Astrocyte (in vitro differentiated cells and primary cell): Measurements from ENCODE around the gene HOGA1. TPM values are rescaled to one million over a fixed set of nuclear protein-coding genes. Genes with fewer than 3 reads are reported as not detected.

Source experiments
- DNase-seq: peaks from one replicate; pipeline ENCODE4 v3.0.0-alpha.2; 2010; ENCODE audit warnings: low read depth
- FAIRE-seq: peaks from 2 replicates; lab custom pipeline; 2011; peaks lifted over from hg19 to GRCh38; lab: Jason Lieb, UNC
- H2AFZ ChIP-seq: 2 replicates; pipeline ENCODE4 v1.6.0; 2012; ENCODE audit warnings: low read depth, low read length, inconsistent platforms
- H3K27ac ChIP-seq: 2 replicates; pipeline ENCODE4 v1.5.1; 2011; ENCODE audit warnings: low read depth, low read length, inconsistent platforms
- H3K27me3 ChIP-seq: 2 replicates; pipeline ENCODE4 v1.6.0; 2011; ENCODE audit warnings: low read length, inconsistent platforms; ENCODE audit not compliant: insufficient read depth
- H3K36me3 ChIP-seq: 2 replicates; pipeline ENCODE4 v1.5.1; 2011; ENCODE audit warnings: low read length, inconsistent platforms; ENCODE audit not compliant: insufficient read depth
- H3K4me1 ChIP-seq: 2 replicates; pipeline ENCODE4 v1.5.1; 2011; ENCODE audit warnings: low read length, inconsistent platforms; ENCODE audit not compliant: insufficient read depth
- H3K4me2 ChIP-seq: 2 replicates; pipeline ENCODE4 v1.6.0; 2012; ENCODE audit warnings: low read length, inconsistent platforms
- H3K4me3 ChIP-seq: 2 replicates; pipeline ENCODE4 v1.5.1; 2011; ENCODE audit warnings: low read depth, mild to moderate bottlenecking, low read length, inconsistent platforms; ENCODE audit not compliant: insufficient read depth
- H3K79me2 ChIP-seq: 2 replicates; pipeline ENCODE4 v1.6.0; 2012; ENCODE audit warnings: mild to moderate bottlenecking, low read length, inconsistent platforms; ENCODE audit not compliant: insufficient read depth
- H3K9ac ChIP-seq: 2 replicates; pipeline ENCODE4 v1.6.0; 2012; ENCODE audit warnings: mild to moderate bottlenecking, low read length, inconsistent platforms
- H3K9me3 ChIP-seq: 2 replicates; pipeline ENCODE4 v1.5.1; 2012; ENCODE audit warnings: low read depth, mild to moderate bottlenecking, low read length, inconsistent platforms; ENCODE audit not compliant: insufficient read depth
- H4K20me1 ChIP-seq: 2 replicates; pipeline ENCODE4 v1.6.0; 2012; ENCODE audit warnings: low read length, inconsistent platforms; ENCODE audit not compliant: insufficient read depth
- H3K27ac Mint-ChIP-seq: one replicate; pipeline ENCODE4 v1.8.0; 2021; ENCODE audit warnings: mild to moderate bottlenecking, mixed read lengths; ENCODE audit not compliant: unreplicated experiment
- H3K27me3 Mint-ChIP-seq: one replicate; pipeline ENCODE4 v1.8.0; 2021; ENCODE audit warnings: low read depth, mixed read lengths; ENCODE audit not compliant: unreplicated experiment
- H3K36me3 Mint-ChIP-seq: one replicate; pipeline ENCODE4 v1.8.0; 2021; ENCODE audit warnings: low read depth, mixed read lengths; ENCODE audit not compliant: unreplicated experiment
- H3K4me1 Mint-ChIP-seq: one replicate; pipeline ENCODE4 v1.8.0; 2021; ENCODE audit warnings: low read depth, mixed read lengths; ENCODE audit not compliant: unreplicated experiment
- H3K4me3 Mint-ChIP-seq: one replicate; pipeline ENCODE4 v1.8.0; 2021; ENCODE audit warnings: mild to moderate bottlenecking, moderate library complexity, mixed read lengths; ENCODE audit not compliant: unreplicated experiment
- H3K9me3 Mint-ChIP-seq: one replicate; pipeline ENCODE4 v1.8.0; 2021; ENCODE audit warnings: mild to moderate bottlenecking, mixed read lengths; ENCODE audit not compliant: unreplicated experiment
- EZH2 ChIP-seq: IDR thresholded peaks from 2 replicates; pipeline ENCODE4 v1.6.1; 2012; ENCODE audit warnings: mild to moderate bottlenecking, low read length, inconsistent platforms; ENCODE audit not compliant: insufficient read depth
- total RNA-seq: library from RNA; stranded (reverse); gene quantifications from 2 replicates; pipeline ENCODE4 v1.2.1, GENCODE V29; 2021
- TF ChIP-seq, protein P1 (sequence below): IDR thresholded peaks from 2 replicates; pipeline ENCODE4 v1.5.1; 2011; ENCODE audit warnings: low read depth, mild to moderate bottlenecking, inconsistent platforms, low read length, moderate library complexity; ENCODE audit not compliant: insufficient read depth

The HOGA1 gene
- total RNA-seq, 1 donor from 2014 or later, result 0.23 TPM

DNA sequence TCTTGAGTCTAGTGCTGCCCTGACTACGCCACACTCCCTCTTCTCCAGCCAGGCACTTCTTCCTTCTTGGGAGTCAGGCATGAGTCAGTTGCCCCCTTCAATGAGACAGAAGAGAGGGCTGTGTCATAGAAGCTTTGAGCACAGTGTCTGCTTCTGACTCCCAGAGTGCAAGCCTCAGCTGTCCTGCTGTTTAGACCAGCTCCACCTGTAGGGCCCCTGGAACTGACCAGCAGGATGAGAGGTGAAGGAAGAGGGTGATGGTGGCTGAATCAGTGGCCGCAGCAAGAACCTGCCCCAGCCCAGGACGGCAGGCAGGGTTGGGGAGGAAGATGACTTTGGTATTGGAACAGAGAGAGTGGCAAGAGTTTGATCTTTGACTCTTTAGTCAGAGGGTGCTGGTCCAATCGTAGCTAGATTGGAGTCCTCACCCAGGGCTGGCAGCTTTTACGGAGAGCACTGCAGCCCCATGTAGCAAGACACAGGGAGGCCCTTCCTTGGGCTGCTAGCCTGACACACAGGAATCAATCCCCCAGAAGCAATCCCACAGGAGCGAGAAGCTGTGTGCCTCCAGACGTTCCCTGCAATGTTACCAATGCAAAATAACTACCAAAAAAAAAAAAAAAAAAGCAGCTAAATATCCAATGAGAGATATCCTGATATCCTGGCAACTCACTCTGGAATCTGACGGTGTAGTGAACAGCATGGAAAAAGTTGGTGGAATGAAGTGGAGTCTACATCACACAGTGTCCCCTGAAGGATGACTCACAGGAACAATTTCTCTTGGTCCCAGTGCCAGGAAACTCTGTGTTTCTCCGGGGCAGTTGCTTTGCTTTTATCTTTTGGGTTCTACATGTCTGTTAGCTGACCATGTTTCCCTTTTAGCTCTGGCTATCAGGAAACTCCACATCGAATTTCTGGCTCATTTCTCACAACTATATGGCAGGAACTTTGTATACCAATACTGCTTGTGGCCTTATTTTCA is 12.2 kb downstream of the HOGA1 start:
- Mint-ChIP-seq H3K9me3 (no peaks in the 10 kb centered on the region), H3K4me1 (peaks cover 19% of the 10 kb centered on the region), H3K27ac (peak overlapping the region; percentile 94), H3K27me3 (peaks cover 3% of the 10 kb centered on the region), H3K4me3 (peak overlapping the region; percentile 40), H3K36me3 (no peaks in the 10 kb centered on the region)
- H3K9me3 ChIP-seq, result no peaks in the 10 kb centered on the region
- H3K36me3 ChIP-seq, result no peaks in the 10 kb centered on the region
- H3K9ac ChIP-seq, result peak overlapping the region; percentile 71
- no peaks in the 10 kb centered on the region for H3K79me2 ChIP-seq
- FAIRE-seq, result peak; percentile 78
- H3K27me3 ChIP-seq, result no peaks in the 10 kb centered on the region
- TF ChIP-seq, protein P1, sequence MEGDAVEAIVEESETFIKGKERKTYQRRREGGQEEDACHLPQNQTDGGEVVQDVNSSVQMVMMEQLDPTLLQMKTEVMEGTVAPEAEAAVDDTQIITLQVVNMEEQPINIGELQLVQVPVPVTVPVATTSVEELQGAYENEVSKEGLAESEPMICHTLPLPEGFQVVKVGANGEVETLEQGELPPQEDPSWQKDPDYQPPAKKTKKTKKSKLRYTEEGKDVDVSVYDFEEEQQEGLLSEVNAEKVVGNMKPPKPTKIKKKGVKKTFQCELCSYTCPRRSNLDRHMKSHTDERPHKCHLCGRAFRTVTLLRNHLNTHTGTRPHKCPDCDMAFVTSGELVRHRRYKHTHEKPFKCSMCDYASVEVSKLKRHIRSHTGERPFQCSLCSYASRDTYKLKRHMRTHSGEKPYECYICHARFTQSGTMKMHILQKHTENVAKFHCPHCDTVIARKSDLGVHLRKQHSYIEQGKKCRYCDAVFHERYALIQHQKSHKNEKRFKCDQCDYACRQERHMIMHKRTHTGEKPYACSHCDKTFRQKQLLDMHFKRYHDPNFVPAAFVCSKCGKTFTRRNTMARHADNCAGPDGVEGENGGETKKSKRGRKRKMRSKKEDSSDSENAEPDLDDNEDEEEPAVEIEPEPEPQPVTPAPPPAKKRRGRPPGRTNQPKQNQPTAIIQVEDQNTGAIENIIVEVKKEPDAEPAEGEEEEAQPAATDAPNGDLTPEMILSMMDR, result no peak
- TF ChIP-seq EZH2, result no peak
- H3K4me2 ChIP-seq, result peak overlapping the region; percentile 78
- peak overlapping the region; percentile 89 for H3K27ac ChIP-seq
- peak overlapping the region; percentile 27 for H2AFZ ChIP-seq
- H3K4me1 ChIP-seq, result peaks cover 25% of the 10 kb centered on the region
- H4K20me1 ChIP-seq, result no peaks in the 10 kb centered on the region
- peak; percentile 94 for DNase-seq
- H3K4me3 ChIP-seq, result peak overlapping the region; percentile 18

DNA sequence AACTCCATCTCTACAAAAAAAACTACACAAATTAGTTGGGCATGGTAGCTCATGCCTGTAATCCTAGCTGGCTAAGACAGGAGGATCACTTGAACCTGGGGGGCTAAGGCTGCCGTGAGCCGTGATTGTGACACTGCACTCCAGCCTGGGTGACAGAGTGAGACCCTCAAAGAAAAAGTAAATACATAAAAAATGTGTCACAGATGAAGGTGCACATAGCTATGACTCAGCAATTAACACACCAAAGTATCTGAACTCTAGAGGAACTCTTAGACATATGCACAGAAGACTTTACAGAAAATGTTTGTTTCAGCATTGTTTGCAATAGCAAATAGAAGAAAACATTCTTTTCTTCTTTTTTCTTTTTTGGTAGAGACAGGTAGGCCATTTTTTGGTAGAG is 13.6 kb downstream of the HOGA1 start:
- H2AFZ ChIP-seq, result no peak overlapping the region
- H3K4me1 Mint-ChIP-seq, result peaks cover 19% of the 10 kb centered on the region
- H3K4me2 ChIP-seq, result peak overlapping the region; percentile 78
- DNase-seq (no peak), FAIRE-seq (no peak)
- H3K4me3 Mint-ChIP-seq, result no peak overlapping the region
- H3K9me3 Mint-ChIP-seq, result no peaks in the 10 kb centered on the region
- H3K79me2 ChIP-seq, result no peaks in the 10 kb centered on the region
- H3K27ac Mint-ChIP-seq, result no peak overlapping the region
- H3K36me3 ChIP-seq, result no peaks in the 10 kb centered on the region
- no peak overlapping the region for H3K9ac ChIP-seq
- no peaks in the 10 kb centered on the region for H4K20me1 ChIP-seq
- TF ChIP-seq EZH2, result no peak
- TF ChIP-seq, protein P1, result no peak
- H3K27me3 ChIP-seq, result no peaks in the 10 kb centered on the region
- peak overlapping the region; percentile 89 for H3K27ac ChIP-seq
- H3K27me3 Mint-ChIP-seq, result peaks cover 3% of the 10 kb centered on the region
- no peak overlapping the region for H3K4me3 ChIP-seq
- no peaks in the 10 kb centered on the region for H3K9me3 ChIP-seq
- H3K36me3 Mint-ChIP-seq, result no peaks in the 10 kb centered on the region
- H3K4me1 ChIP-seq, result peaks cover 25% of the 10 kb centered on the region
